Lower lobe of right lung (tissue), 2 donors: ENCODE data around the gene CTNNA2. TPM values are rescaled to one million over a fixed set of nuclear protein-coding genes. Genes with fewer than 3 reads are reported as not detected.
"Not testable (repeated sequence)": the region's sequence is repeated elsewhere in the genome, so short reads cannot be mapped to it uniquely, and the experiment has no call there.

ENCODE experiments used
- ATAC-seq, 2 donors: fragments of 200-7000 bp; cut with Tn5 transposase; one replicate each; pipeline ENCODE4 v1.9.1; 2020 to 2022; ENCODE audit warnings: mild to moderate bottlenecking in 2 of 2, moderate library complexity in 2 of 2
- DNase-seq: peaks from one replicate; pipeline ENCODE4 v3.0.0-alpha.2; 2020
- H3K27ac ChIP-seq: fragments of 200-600 bp; one replicate; pipeline ENCODE4 v1.8.0; 2022
- H3K27me3 ChIP-seq: fragments of 200-600 bp; one replicate; pipeline ENCODE4 v1.8.0; 2022; ENCODE audit warnings: low read depth
- H3K36me3 ChIP-seq: fragments of 200-600 bp; one replicate; pipeline ENCODE4 v1.8.0; 2022; ENCODE audit warnings: mild to moderate bottlenecking
- H3K4me1 ChIP-seq: fragments of 200-600 bp; one replicate; pipeline ENCODE4 v1.8.0; 2022
- H3K4me3 ChIP-seq: fragments of 200-600 bp; one replicate; pipeline ENCODE4 v1.8.0; 2022; ENCODE audit warnings: mild to moderate bottlenecking
- H3K9me3 ChIP-seq: fragments of 200-600 bp; one replicate; pipeline ENCODE4 v1.8.0; 2022
- CTCF ChIP-seq: fragments of 200-600 bp; IDR thresholded peaks from one replicate; pipeline ENCODE4 v1.8.0; 2022; ENCODE audit warnings: antibody characterized with exemption, mild to moderate bottlenecking
- intact Hi-C: fragments of 100-400 bp; cut with DNase I; formaldehyde crosslinking; loops from one replicate; pipeline ENCODE4 v1.11.0; 2022
- total RNA-seq: library from RNA; stranded (reverse); fragmentation: NEBNext Ultra II Directional; extraction: Animal tissue kit (Norgen Biotek cat#: 25700); gene quantifications from one replicate; pipeline ENCODE4 v1.2.1, GENCODE V29; 2021
- donor health status: DM: no; HTN: yes; CAD: no; lungs with severe emphysema.

CTNNA2 gene
- total RNA-seq, 1 donor from 2014 or later: not detected

- Histone ChIP-seq H3K4me1 (no peaks in the 10 kb centered on the region), H3K27ac (no peak overlapping the region), H3K9me3 (no peaks in the 10 kb centered on the region), H3K4me3 (no peak overlapping the region), H3K27me3 (no peaks in the 10 kb centered on the region), H3K36me3 (no peaks in the 10 kb centered on the region)
- no peak for TF ChIP-seq CTCF
- DNase-seq (no peak), ATAC-seq (no peak)
- intact Hi-C loops: no loop called here
Measured at GRCh38 chr2:80139001-80139400, 626.1 kb downstream of the CTNNA2 start.

DNA sequence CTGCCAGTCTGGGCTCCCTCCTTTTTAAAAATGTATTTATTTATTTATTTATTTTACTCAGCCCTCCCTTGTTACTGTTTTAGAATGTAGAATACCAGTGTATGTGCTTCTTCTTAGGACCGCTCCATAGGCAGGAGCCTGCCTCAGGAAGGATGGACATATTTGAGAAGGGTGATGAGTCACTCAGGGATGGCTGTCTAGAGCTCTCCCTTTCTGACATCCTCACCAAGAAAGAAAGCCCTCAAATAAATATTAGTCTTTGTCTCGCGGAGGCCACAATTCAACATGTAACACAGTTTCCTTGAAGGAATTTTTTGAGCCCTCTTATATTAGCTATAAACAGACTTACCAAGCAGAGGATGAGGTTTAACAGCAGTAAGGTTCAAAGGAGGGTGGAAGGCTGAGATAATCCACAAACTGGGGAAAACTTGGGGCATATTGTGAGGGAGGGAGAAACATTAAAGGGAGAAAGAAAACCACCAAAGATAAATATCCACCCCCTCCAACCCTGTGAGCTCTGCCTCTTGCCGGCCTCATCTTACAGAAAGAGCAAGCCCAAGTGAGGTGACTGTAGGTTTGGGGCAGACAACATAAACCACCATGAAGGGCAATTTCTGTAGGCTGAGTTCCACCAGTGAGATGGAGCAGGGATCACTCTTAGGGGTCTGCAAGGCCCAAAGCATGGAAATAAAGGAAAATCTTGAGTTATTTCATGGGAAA, 628.3 kb downstream of the CTNNA2 start:
- ATAC-seq (no peak), DNase-seq (no peak)
- no peak overlapping the region for H3K4me3 ChIP-seq
- intact Hi-C loops: no loop called here
- no peaks in the 10 kb centered on the region for H3K9me3 ChIP-seq
- H3K36me3 ChIP-seq: no peaks in the 10 kb centered on the region
- H3K27me3 ChIP-seq: no peaks in the 10 kb centered on the region
- TF ChIP-seq CTCF: no peak
- no peaks in the 10 kb centered on the region for H3K4me1 ChIP-seq
- no peak overlapping the region for H3K27ac ChIP-seq

GRCh38 chr2:80145499-80145898, 632.6 kb downstream of the CTNNA2 start:
- Histone ChIP-seq H3K4me3 (no peak overlapping the region), H3K27ac (no peak overlapping the region), H3K36me3 (no peaks in the 10 kb centered on the region), H3K27me3 (no peaks in the 10 kb centered on the region), H3K4me1 (no peaks in the 10 kb centered on the region), H3K9me3 (no peaks in the 10 kb centered on the region)
- intact Hi-C loops: no loop called here
- no peak for ATAC-seq
- no peak for DNase-seq
- no peak for TF ChIP-seq CTCF

DNA sequence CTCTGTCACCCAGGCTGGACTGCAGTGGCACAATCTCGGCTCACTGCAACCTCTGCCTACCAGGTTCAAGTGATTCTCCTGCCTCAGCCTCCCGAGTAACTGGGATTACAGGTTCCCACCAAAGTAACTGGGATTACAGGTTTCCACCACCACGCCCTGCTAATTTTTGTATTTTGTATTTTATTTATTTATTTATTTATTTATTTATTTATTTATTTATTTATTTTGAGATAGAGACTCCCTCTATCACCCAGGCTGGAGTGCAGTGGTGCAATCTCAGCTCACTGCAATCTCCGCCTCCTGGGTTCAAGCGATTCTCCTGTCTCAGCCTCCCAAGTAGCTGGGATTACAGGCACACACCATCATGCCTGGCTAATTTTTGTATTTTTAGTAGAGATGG, 633.9 kb downstream of the CTNNA2 start:
- ATAC-seq, intact Hi-C loops, DNase-seq, H3K36me3 ChIP-seq, H3K4me3 ChIP-seq, H3K27ac ChIP-seq, H3K27me3 ChIP-seq, H3K9me3 ChIP-seq, H3K4me1 ChIP-seq: not testable (repeated sequence)

GRCh38 chr2:80147690-80148089, 634.8 kb downstream of the CTNNA2 start:
- Histone ChIP-seq H3K36me3 (no peaks in the 10 kb centered on the region), H3K9me3 (no peaks in the 10 kb centered on the region), H3K27ac (no peak overlapping the region), H3K4me3 (no peak overlapping the region), H3K4me1 (no peaks in the 10 kb centered on the region), H3K27me3 (no peaks in the 10 kb centered on the region)
- TF ChIP-seq CTCF: no peak
- no peak for ATAC-seq
- no peak for DNase-seq
- intact Hi-C loops: no loop called here

- no peak for TF ChIP-seq CTCF
- ATAC-seq: no peak
- H3K4me1 ChIP-seq: no peaks in the 10 kb centered on the region
- H3K27ac ChIP-seq: no peak overlapping the region
- intact Hi-C loops: no loop called here
- no peaks in the 10 kb centered on the region for H3K36me3 ChIP-seq
- no peaks in the 10 kb centered on the region for H3K9me3 ChIP-seq
- no peak overlapping the region for H3K4me3 ChIP-seq
- no peak for DNase-seq
- H3K27me3 ChIP-seq: no peaks in the 10 kb centered on the region
Measured at GRCh38 chr2:80148906-80149305, 636.1 kb downstream of the CTNNA2 start.
